ENCODE data around the gene NHERF1.

The NHERF1 gene

DNA sequence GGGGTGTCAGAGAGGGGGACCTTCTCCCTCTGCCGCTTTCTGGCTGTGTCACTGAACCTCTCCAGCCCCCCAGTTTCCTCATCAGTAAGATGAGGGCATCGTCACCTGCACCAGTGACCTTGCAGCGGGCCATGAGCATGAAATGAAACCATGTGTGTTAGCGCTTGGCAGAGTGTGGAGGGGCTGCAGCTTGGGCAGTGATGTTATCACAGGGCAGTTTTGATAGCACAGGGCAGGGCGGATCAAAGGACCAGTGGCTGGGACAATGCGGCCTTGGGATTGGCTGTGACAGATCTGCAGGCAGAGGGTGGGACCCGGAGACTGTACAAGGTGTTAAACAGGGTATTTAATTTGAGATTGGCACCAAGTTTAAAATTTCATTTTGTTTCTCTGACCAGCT is 66.6 kb downstream of the NHERF1 start:
- DNase-seq, result no peak

DNA sequence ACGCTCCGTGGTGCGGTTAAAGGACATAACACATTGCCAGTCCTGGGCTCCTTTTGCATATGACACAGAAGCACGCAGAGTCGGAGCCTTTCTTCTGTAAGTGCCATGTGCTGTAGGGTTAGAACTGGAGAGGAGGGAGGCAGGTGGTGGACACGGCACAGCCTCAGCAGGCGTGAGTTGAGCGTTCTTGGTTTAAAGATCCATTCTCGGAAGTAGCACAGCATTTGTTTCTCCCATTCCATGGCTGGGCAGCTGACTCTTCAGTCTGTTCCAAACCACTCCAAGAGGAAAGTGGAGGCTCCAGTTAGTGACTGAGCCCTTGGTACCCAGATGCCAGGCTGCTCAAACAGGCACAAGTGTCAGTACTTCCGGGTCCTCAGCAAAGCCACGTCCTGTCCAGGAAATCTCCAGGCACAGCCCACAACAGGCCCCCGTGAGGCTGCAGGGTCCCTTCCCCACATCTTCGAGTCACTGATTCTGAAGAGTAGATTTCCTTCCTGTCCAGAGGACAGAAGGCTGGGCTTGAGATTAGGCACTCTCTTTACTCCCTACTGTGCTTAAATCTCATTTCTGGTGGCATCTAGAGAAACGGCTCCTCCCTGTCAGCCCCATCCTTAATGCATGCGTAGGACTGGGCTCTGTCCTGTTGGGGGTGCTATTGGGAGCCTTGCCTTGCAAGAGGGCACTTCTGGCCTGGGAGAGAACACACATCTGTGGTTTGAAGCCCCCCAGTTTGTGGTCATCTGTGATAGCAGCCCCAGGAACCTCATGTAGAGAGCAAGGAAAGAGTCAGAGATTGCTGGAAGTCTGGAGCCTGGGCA is 67.3 kb downstream of the NHERF1 start:
- no peak for DNase-seq

DNA sequence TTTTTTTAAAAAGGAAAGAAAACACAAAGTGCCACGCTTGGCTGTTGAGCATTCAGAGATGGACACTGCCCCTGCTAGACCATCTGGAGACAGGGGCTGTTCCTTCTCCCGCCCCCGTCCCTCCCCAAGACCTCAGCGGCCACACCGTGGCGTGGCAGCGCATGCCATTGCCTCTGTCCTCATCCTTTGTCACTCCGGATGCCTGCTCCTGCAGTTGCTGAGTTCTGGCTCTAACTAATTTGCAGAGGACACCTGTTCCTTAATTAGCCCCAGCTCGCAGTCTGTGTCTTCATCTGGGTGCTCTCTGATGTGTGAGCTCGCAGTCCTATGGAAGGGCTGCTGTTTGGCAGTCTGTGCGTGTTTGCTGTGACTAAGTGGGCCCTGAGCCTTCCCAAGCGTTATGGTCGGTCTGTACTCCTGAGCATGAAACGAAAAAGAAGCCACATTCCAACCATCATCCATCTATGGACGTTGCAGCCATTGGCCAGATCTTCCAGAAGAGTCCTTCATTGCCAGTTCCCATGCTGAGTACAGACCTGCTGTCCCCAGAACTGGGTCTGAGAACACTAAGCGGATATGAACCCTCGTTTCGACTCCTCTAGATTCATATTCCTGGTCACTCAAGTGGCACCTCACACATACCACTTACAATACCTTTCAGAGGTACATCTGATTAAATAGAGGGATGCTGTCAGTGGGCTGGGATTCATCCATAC is 68.6 kb downstream of the NHERF1 start:
- DNase-seq, result no peak

DNA sequence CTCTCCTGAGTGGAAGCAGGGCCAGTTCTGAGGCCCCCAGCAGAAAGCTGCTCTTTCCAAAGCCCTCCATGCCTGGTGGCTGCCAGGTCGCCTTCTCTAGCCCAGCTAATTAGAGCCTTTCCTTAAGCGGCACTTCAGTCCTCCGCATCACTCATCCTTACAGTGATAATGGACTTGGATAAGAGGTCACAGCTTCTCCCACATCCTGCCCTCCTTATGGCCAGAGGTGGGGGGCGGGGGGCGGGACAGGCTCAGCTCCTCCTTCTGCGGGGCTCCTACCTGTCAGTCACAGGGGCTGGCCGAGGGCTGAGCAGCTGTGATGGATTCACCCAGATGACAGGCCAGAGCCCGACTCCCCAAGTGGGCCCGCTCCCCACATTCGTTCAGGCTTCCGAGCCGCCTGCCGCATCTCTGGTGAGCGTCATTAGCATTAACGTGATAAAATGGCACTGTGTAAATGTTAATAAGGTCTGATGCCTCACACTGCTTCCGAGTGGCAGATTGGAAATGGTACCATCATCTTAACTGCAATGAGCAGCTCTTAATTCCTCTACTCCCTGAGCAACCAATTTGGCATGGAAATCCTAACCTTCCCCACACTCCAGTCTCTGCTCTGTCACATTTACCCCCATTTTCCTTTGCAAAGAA is 70.0 kb downstream of the NHERF1 start:
- DNase-seq, result no peak
